H1 (cell line): ENCODE data around the gene TDRD12. TPM values are rescaled to one million over a fixed set of nuclear protein-coding genes. Genes with fewer than 3 reads are reported as not detected.

Experiments used
- CTCF ChIA-PET: fragments of 300-600 bp; sonication (Branson Sonifier 250); formaldehyde crosslinking; loops from one replicate; lab custom pipeline; 2021; ENCODE audit not compliant: partially characterized antibody; lab: Charles Lee
- POLR2A ChIA-PET: fragments of 300-600 bp; sonication (Branson Sonifier 250); formaldehyde crosslinking; loops from one replicate; lab custom pipeline; 2021; ENCODE audit warnings: inconsistent platforms; ENCODE audit not compliant: partially characterized antibody; lab: Charles Lee
- DNase-seq, 2 experiments: peaks; one replicate each; pipeline versions ENCODE4 v3.0.0 to v3.0.0-alpha.2; 2010 to 2022; ENCODE audit warnings: low spot score in 2 of 2, low read depth in 1 of 2, mixed read lengths in 1 of 2
- FAIRE-seq: peaks from 2 replicates; lab custom pipeline; 2011; peaks lifted over from hg19 to GRCh38; lab: Jason Lieb, UNC
- H2AFZ ChIP-seq: 2 replicates; pipeline ENCODE4 v1.8.1; 2012; ENCODE audit warnings: low read length, inconsistent platforms
- H2AK5ac ChIP-seq: 2 replicates; pipeline ENCODE4 v1.6.1; 2013; ENCODE audit warnings: low read depth, low read length
- H2BK120ac ChIP-seq: replicated peaks from 2 replicates; pipeline ENCODE3; 2013; ENCODE audit warnings: low read depth, low read length, inconsistent platforms
- H2BK12ac ChIP-seq: 2 replicates; pipeline ENCODE4 v1.6.1; 2013; ENCODE audit warnings: low read depth, low read length
- H2BK15ac ChIP-seq: 2 replicates; pipeline ENCODE4 v1.6.1; 2013; ENCODE audit warnings: low read length
- H2BK20ac ChIP-seq: 2 replicates; pipeline ENCODE4 v1.6.1; 2013; ENCODE audit warnings: low read length
- H2BK5ac ChIP-seq: 2 replicates; pipeline ENCODE4 v1.6.1; 2013; ENCODE audit warnings: low read depth, low read length
- H3K14ac ChIP-seq: 2 replicates; pipeline ENCODE4 v1.6.1; 2013; ENCODE audit warnings: inconsistent platforms; ENCODE audit not compliant: insufficient read length
- H3K18ac ChIP-seq: 2 replicates; pipeline ENCODE4 v1.6.1; 2013; ENCODE audit warnings: low read length; ENCODE audit errors: extremely low read depth
- H3K23ac ChIP-seq: 2 replicates; pipeline ENCODE4 v1.6.1; 2013; ENCODE audit warnings: inconsistent platforms; ENCODE audit not compliant: insufficient read length
- H3K23me2 ChIP-seq: 2 replicates; pipeline ENCODE4 v1.6.1; 2013; ENCODE audit warnings: low read depth, low read length
- H3K27ac ChIP-seq: 2 replicates; pipeline ENCODE4 v1.6.1; 2011; ENCODE audit warnings: low read depth, low read length, inconsistent platforms
- H3K27me3 ChIP-seq, 4 experiments: replicated peaks in 1 of 4; 1 replicate in 1 of 4; 2 replicates in 3 of 4; pipeline versions ENCODE4 v1.6.1 to v1.8.1; 2011 to 2013; ENCODE audit warnings: low read length in 3 of 4, mild to moderate bottlenecking in 3 of 4, inconsistent platforms in 2 of 4, mixed read lengths in 2 of 4, moderate library complexity in 1 of 4; ENCODE audit not compliant: control insufficient read depth in 3 of 4, insufficient read depth in 3 of 4; ENCODE audit errors: extremely low read depth in 1 of 4
- H3K36me3 ChIP-seq, 4 experiments: 2 replicates each; pipeline versions ENCODE4 v1.6.1 to v1.8.1; 2011 to 2013; ENCODE audit warnings: mild to moderate bottlenecking in 4 of 4, low read length in 3 of 4, moderate library complexity in 2 of 4, control low read depth in 1 of 4, inconsistent platforms in 1 of 4; ENCODE audit not compliant: insufficient read depth in 4 of 4, control insufficient read depth in 2 of 4
- H3K4ac ChIP-seq: replicated peaks from 2 replicates; pipeline ENCODE3; 2013; ENCODE audit warnings: low read length, low read depth, mixed read lengths, inconsistent platforms; ENCODE audit not compliant: insufficient read length
- H3K4me1 ChIP-seq, 4 experiments: replicated peaks in 1 of 4; 1 replicate in 1 of 4; 2 replicates in 3 of 4; pipeline versions ENCODE4 v1.6.1 to v1.8.1; 2011 to 2013; ENCODE audit warnings: low read length in 3 of 4, inconsistent platforms in 2 of 4, mixed read lengths in 1 of 4; ENCODE audit not compliant: insufficient read depth in 4 of 4, control insufficient read depth in 3 of 4
- H3K4me2 ChIP-seq, 2 experiments: 2 replicates each; pipeline versions ENCODE4 v1.6.1 to v1.8.1; 2011 to 2013; ENCODE audit warnings: low read depth in 2 of 2, low read length in 2 of 2, control low read depth in 1 of 2, inconsistent platforms in 1 of 2, mild to moderate bottlenecking in 1 of 2; ENCODE audit not compliant: insufficient read depth in 1 of 2
- H3K4me3 ChIP-seq, 4 experiments: fragments of 200-600, 300-600 bp in 1 of 4; sonication (generic), shearing (Covaris generic), sonication (Bioruptor Twin) in 1 of 4; 2 replicates each; pipeline versions ENCODE4 v1.5.1 to v1.8.1; 2011 to 2016; ENCODE audit warnings: low read length in 4 of 4, low read depth in 3 of 4, control low read depth in 2 of 4, inconsistent platforms in 2 of 4, mild to moderate bottlenecking in 2 of 4, mixed read lengths in 1 of 4, moderate library complexity in 1 of 4; ENCODE audit not compliant: insufficient read depth in 2 of 4; ENCODE audit errors: extremely low read depth in 1 of 4
- H3K56ac ChIP-seq: replicated peaks from 2 replicates; pipeline ENCODE3; 2013; ENCODE audit warnings: low read depth, mild to moderate bottlenecking, mixed read lengths, low read length, inconsistent platforms; ENCODE audit not compliant: insufficient read length
- H3K79me1 ChIP-seq: 2 replicates; pipeline ENCODE4 v1.6.1; 2013; ENCODE audit warnings: low read depth, low read length, control low read depth
- H3K79me2 ChIP-seq, 2 experiments: 2 replicates each; pipeline versions ENCODE4 v1.6.1 to v1.8.1; 2012 to 2013; ENCODE audit warnings: low read length in 2 of 2, mild to moderate bottlenecking in 2 of 2, inconsistent platforms in 1 of 2; ENCODE audit not compliant: insufficient read depth in 2 of 2, control insufficient read depth in 1 of 2
- H3K9ac ChIP-seq, 4 experiments: replicated peaks in 1 of 4; 1 replicate in 1 of 4; 2 replicates in 3 of 4; pipeline versions ENCODE4 v1.6.1 to v1.8.1; 2011 to 2013; ENCODE audit warnings: low read depth in 3 of 4, low read length in 3 of 4, control low read depth in 2 of 4, mild to moderate bottlenecking in 2 of 4, moderate library complexity in 2 of 4, inconsistent platforms in 1 of 4; ENCODE audit errors: extremely low read depth in 1 of 4
- H3K9me3 ChIP-seq, 2 experiments: 2 replicates each; pipeline versions ENCODE4 v1.6.1 to v1.8.1; 2012 to 2013; ENCODE audit warnings: mild to moderate bottlenecking in 2 of 2, moderate library complexity in 2 of 2, control low read depth in 1 of 2, inconsistent platforms in 1 of 2, low read depth in 1 of 2, low read length in 1 of 2, mixed read lengths in 1 of 2; ENCODE audit not compliant: insufficient read depth in 2 of 2
- H4K20me1 ChIP-seq, 2 experiments: replicated peaks in 1 of 2; 2 replicates each; pipeline versions ENCODE3 to v1.8.1; 2011 to 2013; ENCODE audit warnings: inconsistent platforms in 2 of 2, low read length in 2 of 2, mild to moderate bottlenecking in 1 of 2; ENCODE audit not compliant: insufficient read depth in 2 of 2, control insufficient read depth in 1 of 2
- H4K5ac ChIP-seq: 2 replicates; pipeline ENCODE4 v1.6.1; 2013; ENCODE audit warnings: low read length, low read depth, mixed read lengths, inconsistent platforms; ENCODE audit not compliant: insufficient read length
- H4K8ac ChIP-seq: 2 replicates; pipeline ENCODE4 v1.8.0; 2013; ENCODE audit warnings: mild to moderate bottlenecking, moderate library complexity, low read length, inconsistent platforms; ENCODE audit not compliant: insufficient read depth; ENCODE audit errors: extremely low read depth
- H4K91ac ChIP-seq: replicated peaks from 2 replicates; pipeline ENCODE3; 2013; ENCODE audit warnings: low read length, mixed read lengths, inconsistent platforms; ENCODE audit not compliant: insufficient read length
- BCL11A ChIP-seq, 2 experiments: IDR thresholded peaks; one replicate each; pipeline ENCODE4 v1.6.1; 2011; ENCODE audit warnings: low read depth in 2 of 2, low read length in 2 of 2, mild to moderate bottlenecking in 2 of 2
- CTBP2 ChIP-seq: IDR thresholded peaks from 2 replicates; pipeline ENCODE4 v1.7.0; 2011; ENCODE audit warnings: borderline replicate concordance, mild to moderate bottlenecking, moderate library complexity, mixed read lengths, low read length; ENCODE audit not compliant: insufficient read depth, insufficient read length
- EZH2 ChIP-seq: fragments of 200-600 bp; sonication (generic); IDR thresholded peaks from 2 replicates; pipeline ENCODE4 v1.7.1; 2012; ENCODE audit warnings: low read depth, mild to moderate bottlenecking, moderate library complexity, low read length, inconsistent platforms; ENCODE audit not compliant: severe bottlenecking
- MAFK ChIP-seq: IDR thresholded peaks from 2 replicates; pipeline ENCODE4 v1.6.1; 2012; ENCODE audit warnings: low read depth, mild to moderate bottlenecking, improper control_type of control experiment, low read length
- NANOG ChIP-seq: IDR thresholded peaks from 2 replicates; pipeline ENCODE4 v1.6.1; 2011; ENCODE audit warnings: low read length, low read depth, mild to moderate bottlenecking, inconsistent platforms; ENCODE audit not compliant: insufficient read depth, poor library complexity, severe bottlenecking
- RFX5 ChIP-seq: IDR thresholded peaks from 2 replicates; pipeline ENCODE4 v1.6.1; 2011; ENCODE audit warnings: low read depth, low read length, improper control_type of control experiment, borderline replicate concordance
- RXRA ChIP-seq: IDR thresholded peaks from 2 replicates; pipeline ENCODE4 v1.6.1; 2011; ENCODE audit warnings: low read depth, mild to moderate bottlenecking, low read length, moderate library complexity; ENCODE audit not compliant: insufficient read depth
- SP2 ChIP-seq: IDR thresholded peaks from 2 replicates; pipeline ENCODE4 v1.6.1; 2012; ENCODE audit warnings: mild to moderate bottlenecking, low read length, inconsistent platforms
- WGBS, 2 experiments: shearing (Covaris generic) in 1 of 2; methylation state at CpG; one replicate each; pipeline versions ENCODE4 v1.1.6 to v1.1.7; 2013 to 2015; ENCODE audit warnings: low lambda C conversion rate in 2 of 2, mixed read lengths in 2 of 2, inconsistent platforms in 1 of 2, low coverage in 1 of 2, missing lambda C conversion rate in 1 of 2; ENCODE audit not compliant: insufficient replicate concordance in 2 of 2, insufficient coverage in 1 of 2, insufficient read length in 1 of 2; ENCODE audit errors: extremely low coverage in 1 of 2, missing lambda C conversion rate in 1 of 2; 5-methylcytosine and 5-hydroxymethylcytosine counted together
- polyA plus RNA-seq, 7 experiments: library from polyadenylated mRNA; depleted of rRNA in 3 of 7; stranded (reverse) in 5 of 7; unstranded in 2 of 7; fragments of >200 nt in 5 of 7; fragments of 200-250 nt in 2 of 7; gene quantifications; 1 replicate in 5 of 7; 2 replicates in 1 of 7; 4 replicates in 1 of 7; pipeline versions ENCODE4 v1.2.1 to v1.2.3, GENCODE V29; 2011 to 2013; ENCODE audit warnings: missing spikeins in 2 of 7, mixed read lengths in 2 of 7
- total RNA-seq: library from RNA; stranded (reverse); fragmentation: NEBNext Ultra II Directional; extraction: Animal tissue kit (Norgen Biotek cat#: 25700); gene quantifications from 2 replicates; pipeline ENCODE4 v1.2.1, GENCODE V29; 2021

TDRD12 gene
- total and polyA plus RNA-seq, 2 of the 8 experiments (the other 6 are each of a cell fraction or from before 2014, with no cell fraction given): 0.39 to 0.88 TPM

GRCh38 chr19:32818536-32818935 lies 99.0 kb downstream of the TDRD12 start:
- no peak overlapping the region for H2BK120ac ChIP-seq
- POLR2A ChIA-PET: no interaction called here
- H3K4me2 ChIP-seq: no peak overlapping the region
- H3K27me3 ChIP-seq: peaks cover 0 to 4% (median 0%) of the 10 kb centered on the region in 4 experiments; a peak in 1 of 7 replicates
- peaks cover 0 to 18% (median 8%) of the 10 kb centered on the region in 4 experiments; a peak in 5 of 7 replicates for H3K4me1 ChIP-seq
- peak overlapping the region; percentile 31; the same call in 1 of the 2 replicates for H2BK15ac ChIP-seq
- no peak for DNase-seq
- CTCF ChIA-PET: interaction anchor here (1.4 kb wide), 1 partner anchor 11 kb away, joined by 3 read pairs; no protein-coding TSS in a partner anchor
- H4K5ac ChIP-seq: no peak overlapping the region
- no peaks in the 10 kb centered on the region for H4K20me1 ChIP-seq
- H2AK5ac ChIP-seq: no peak overlapping the region
- H2BK5ac ChIP-seq: no peak overlapping the region
- no peak overlapping the region for H2BK20ac ChIP-seq
- H3K56ac ChIP-seq: no peak overlapping the region
- H4K8ac ChIP-seq: peak overlapping the region; percentile 63; the same call in 1 of the 2 replicates
- no peaks in the 10 kb centered on the region for H3K23me2 ChIP-seq
- no peak overlapping the region for H3K9ac ChIP-seq
- no peak overlapping the region for H3K18ac ChIP-seq
- no peaks in the 10 kb centered on the region for H3K9me3 ChIP-seq
- TF ChIP-seq RFX5 (no peak), CTBP2 (no peak), BCL11A (IDR thresholded peaks at IDR 0.05; ENCODE audit: low read depth in 2 of 2, low read length in 2 of 2) (no peak), EZH2 (no peak), NANOG (no peak), SP2 (no peak), RXRA (no peak), MAFK (no peak)
- TF ChIP-seq, all 59 proteins: peak for 0
- Histone ChIP-seq H3K79me2 (no peaks in the 10 kb centered on the region), H3K14ac (no peak overlapping the region), H3K79me1 (no peaks in the 10 kb centered on the region), H2BK12ac (peak overlapping the region; percentile 53; the same call in 1 of the 2 replicates), H3K36me3 (no peaks in the 10 kb centered on the region), H3K4me3 (no peak overlapping the region), H3K27ac (no peak overlapping the region), H2AFZ (no peak overlapping the region), H3K23ac (no peak overlapping the region), H4K91ac (no peak overlapping the region), H3K4ac (no peak overlapping the region)
- FAIRE-seq: no peak
- WGBS, 2 experiments: 91% methylated on average over 7 of the region's 8 CpGs; no CpG with 5 or more reads in 1 of the 2 experiments
